Occipital lobe (tissue), 2 donors: ENCODE measurements around the gene FOXN4. TPM values are rescaled to one million over a fixed set of nuclear protein-coding genes. Genes with fewer than 3 reads are reported as not detected.

ENCODE experiments used
- DNase-seq: peaks from one replicate; lab custom pipeline; 2025; lab: John Stamatoyannopoulos, UW
- total RNA-seq: library from RNA; depleted of rRNA; stranded (reverse); fragments of >200 nt; gene quantifications from one replicate; pipeline ENCODE4 v1.2.3, GENCODE V29; 2014

FOXN4 gene
- total RNA-seq, 1 donor from 2014 or later: 0.16 TPM

- no peak for DNase-seq
These were observed 2.0 kb downstream of the FOXN4 start for GRCh38 chr12:109307051-109307450.

GRCh38 chr12:109305547-109305946, 3.5 kb downstream of the FOXN4 start:
- no peak for DNase-seq

GRCh38 chr12:109304485-109304884, 4.6 kb downstream of the FOXN4 start:
- no peak for DNase-seq

GRCh38 chr12:109302770-109303169, 6.3 kb downstream of the FOXN4 start:
- no peak for DNase-seq

GRCh38 chr12:109302358-109302757, 6.7 kb downstream of the FOXN4 start:
- no peak for DNase-seq

GRCh38 chr12:109301643-109302168, 7.4 kb downstream of the FOXN4 start:
- no peak for DNase-seq

GRCh38 chr12:109299849-109300248, 9.2 kb downstream of the FOXN4 start:
- DNase-seq: no peak

- DNase-seq: no peak
These were observed 12.7 kb downstream of the FOXN4 start for GRCh38 chr12:109296431-109296830.

GRCh38 chr12:109295764-109296425, 13.2 kb downstream of the FOXN4 start:
- DNase-seq: no peak

GRCh38 chr12:109294286-109294796, 14.7 kb downstream of the FOXN4 start:
- DNase-seq: no peak

- no peak for DNase-seq
These were observed 16.0 kb downstream of the FOXN4 start for GRCh38 chr12:109293106-109293505.

- no peak for DNase-seq
These were observed 16.8 kb downstream of the FOXN4 start for GRCh38 chr12:109292342-109292711.

GRCh38 chr12:109291521-109292341, 17.4 kb downstream of the FOXN4 start:
- peak; percentile 84 for DNase-seq

- no peak for DNase-seq
These were observed 18.0 kb downstream of the FOXN4 start for GRCh38 chr12:109291117-109291516.

- no peak for DNase-seq
These were observed 19.0 kb downstream of the FOXN4 start for GRCh38 chr12:109290061-109290460.

- DNase-seq: no peak
These were observed 19.5 kb downstream of the FOXN4 start for GRCh38 chr12:109289551-109289950.

- no peak for DNase-seq
These were observed 20.1 kb downstream of the FOXN4 start for GRCh38 chr12:109289004-109289403.

- DNase-seq: no peak
These were observed 20.5 kb downstream of the FOXN4 start for GRCh38 chr12:109288571-109288970.

- DNase-seq: no peak
These were observed 21.1 kb downstream of the FOXN4 start for GRCh38 chr12:109287811-109288469.

GRCh38 chr12:109287181-109287580, 21.9 kb downstream of the FOXN4 start:
- DNase-seq: no peak

GRCh38 chr12:109286652-109287051, 22.4 kb downstream of the FOXN4 start:
- DNase-seq: no peak

- no peak for DNase-seq
These were observed 22.8 kb downstream of the FOXN4 start for GRCh38 chr12:109286252-109286651.
